Parathyroid adenoma (tissue), 2 donors: ENCODE results near the gene NMB.

Source experiments
- H2AFZ ChIP-seq: fragments of 300-600 bp; sonication (generic); one replicate; pipeline ENCODE4 v1.7.0; 2017; ENCODE audit warnings: antibody characterized with exemption, mild to moderate bottlenecking
- H3K27ac ChIP-seq: fragments of 300-600 bp; sonication (generic); one replicate; pipeline ENCODE4 v1.7.0; 2017
- H3K27me3 ChIP-seq: fragments of 300-600 bp; sonication (generic); one replicate; pipeline ENCODE4 v1.7.0; 2017; ENCODE audit warnings: low read length; ENCODE audit not compliant: control insufficient read depth, insufficient read depth
- H3K36me3 ChIP-seq: fragments of 300-600 bp; sonication (generic); one replicate; pipeline ENCODE4 v1.7.0; 2017; ENCODE audit warnings: low read length; ENCODE audit not compliant: control insufficient read depth, insufficient read depth
- H3K4me1 ChIP-seq: fragments of 300-600 bp; sonication (generic); one replicate; pipeline ENCODE4 v1.7.0; 2017; ENCODE audit warnings: control low read depth
- H3K4me2 ChIP-seq: fragments of 300-600 bp; sonication (generic); one replicate; pipeline ENCODE4 v1.7.0; 2017; ENCODE audit warnings: low read length
- H3K4me3 ChIP-seq: fragments of 300-600 bp; sonication (generic); one replicate; pipeline ENCODE4 v1.7.0; 2017; ENCODE audit warnings: low read depth, low read length
- H3K79me2 ChIP-seq: fragments of 300-600 bp; sonication (generic); one replicate; pipeline ENCODE4 v1.7.0; 2017; ENCODE audit warnings: control low read depth
- H3K9ac ChIP-seq: fragments of 300-600 bp; sonication (generic); one replicate; pipeline ENCODE4 v1.7.0; 2017; ENCODE audit warnings: mild to moderate bottlenecking
- H3K9me3 ChIP-seq: fragments of 300-600 bp; sonication (generic); one replicate; pipeline ENCODE4 v1.7.0; 2017; ENCODE audit warnings: low read length; ENCODE audit not compliant: control insufficient read depth
- TF ChIP-seq, protein P1 (sequence below): fragments of 300-600 bp; sonication (generic); IDR thresholded peaks from one replicate; pipeline ENCODE4 v1.7.0; 2017; ENCODE audit warnings: antibody characterized with exemption, mild to moderate bottlenecking
- donor health status: primary hyperparathyroidism.

NMB gene

DNA sequence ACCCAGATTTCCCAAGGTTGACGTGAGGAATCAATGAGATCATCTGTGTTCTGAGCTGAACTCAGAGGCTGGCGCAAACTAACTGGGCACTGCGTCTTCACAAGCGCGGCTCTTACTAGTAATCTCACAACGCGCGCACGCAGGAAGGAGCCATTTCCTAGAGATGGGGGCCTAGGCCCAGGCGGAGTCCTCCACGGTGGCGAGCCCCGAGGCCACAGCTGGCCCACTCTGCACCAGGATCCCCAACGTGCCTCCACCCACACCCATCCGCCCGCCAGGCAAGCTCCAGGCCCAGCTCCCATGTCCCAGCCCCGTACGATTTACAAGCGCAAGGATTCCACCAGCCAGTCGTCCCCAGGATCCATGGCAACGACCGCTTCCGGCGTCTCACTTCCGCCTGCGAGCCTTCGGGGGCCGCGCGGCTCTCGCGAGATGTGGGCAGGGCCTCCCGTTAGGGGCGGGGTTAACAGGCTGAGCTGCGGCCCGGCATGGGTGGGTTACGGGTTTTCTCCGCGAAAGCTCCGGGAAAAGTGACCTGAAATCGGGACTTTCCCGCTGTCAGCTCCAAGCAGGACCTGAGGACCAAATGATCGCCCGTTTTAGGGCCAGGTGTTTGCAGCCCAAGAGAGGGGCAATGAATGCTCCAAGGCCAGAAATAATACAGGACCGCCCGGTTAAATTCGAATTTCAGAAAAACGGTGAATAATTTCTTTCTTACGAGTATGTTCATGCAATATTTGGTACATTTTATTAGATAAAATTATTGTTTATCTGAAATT, 3.9 kb downstream of the NMB start, which contains the start of gene WDR73:
Gene WDR73, minus strand, starts transcription at position 374 of the 779 bp plus-strand sequence. Its CDS starts 9 bp downstream, at position 365.
- H3K36me3 ChIP-seq: no peaks in the 10 kb centered on the region
- peak within 1 kb of the TSS; percentile 37 for H3K9ac ChIP-seq
- peak within 1 kb of the TSS; percentile 77 for H3K27ac ChIP-seq
- TF ChIP-seq, protein P1, sequence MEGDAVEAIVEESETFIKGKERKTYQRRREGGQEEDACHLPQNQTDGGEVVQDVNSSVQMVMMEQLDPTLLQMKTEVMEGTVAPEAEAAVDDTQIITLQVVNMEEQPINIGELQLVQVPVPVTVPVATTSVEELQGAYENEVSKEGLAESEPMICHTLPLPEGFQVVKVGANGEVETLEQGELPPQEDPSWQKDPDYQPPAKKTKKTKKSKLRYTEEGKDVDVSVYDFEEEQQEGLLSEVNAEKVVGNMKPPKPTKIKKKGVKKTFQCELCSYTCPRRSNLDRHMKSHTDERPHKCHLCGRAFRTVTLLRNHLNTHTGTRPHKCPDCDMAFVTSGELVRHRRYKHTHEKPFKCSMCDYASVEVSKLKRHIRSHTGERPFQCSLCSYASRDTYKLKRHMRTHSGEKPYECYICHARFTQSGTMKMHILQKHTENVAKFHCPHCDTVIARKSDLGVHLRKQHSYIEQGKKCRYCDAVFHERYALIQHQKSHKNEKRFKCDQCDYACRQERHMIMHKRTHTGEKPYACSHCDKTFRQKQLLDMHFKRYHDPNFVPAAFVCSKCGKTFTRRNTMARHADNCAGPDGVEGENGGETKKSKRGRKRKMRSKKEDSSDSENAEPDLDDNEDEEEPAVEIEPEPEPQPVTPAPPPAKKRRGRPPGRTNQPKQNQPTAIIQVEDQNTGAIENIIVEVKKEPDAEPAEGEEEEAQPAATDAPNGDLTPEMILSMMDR: no peak
- peaks cover 6% of the 10 kb centered on the region for H3K4me1 ChIP-seq
- peak within 1 kb of the TSS; percentile 85 for H2AFZ ChIP-seq
- peak within 1 kb of the TSS; percentile 84 for H3K4me2 ChIP-seq
- peak within 1 kb of the TSS; percentile 87 for H3K4me3 ChIP-seq
- no peaks in the 10 kb centered on the region for H3K9me3 ChIP-seq
- no peaks in the 10 kb centered on the region for H3K27me3 ChIP-seq
- H3K79me2 ChIP-seq: peaks cover 4% of the 10 kb centered on the region

- H3K27me3 ChIP-seq: no peaks in the 10 kb centered on the region
- H3K4me1 ChIP-seq: peaks cover 6% of the 10 kb centered on the region
These were observed 4.5 kb downstream of the NMB start for GRCh38 chr15:84653584-84653909.

DNA sequence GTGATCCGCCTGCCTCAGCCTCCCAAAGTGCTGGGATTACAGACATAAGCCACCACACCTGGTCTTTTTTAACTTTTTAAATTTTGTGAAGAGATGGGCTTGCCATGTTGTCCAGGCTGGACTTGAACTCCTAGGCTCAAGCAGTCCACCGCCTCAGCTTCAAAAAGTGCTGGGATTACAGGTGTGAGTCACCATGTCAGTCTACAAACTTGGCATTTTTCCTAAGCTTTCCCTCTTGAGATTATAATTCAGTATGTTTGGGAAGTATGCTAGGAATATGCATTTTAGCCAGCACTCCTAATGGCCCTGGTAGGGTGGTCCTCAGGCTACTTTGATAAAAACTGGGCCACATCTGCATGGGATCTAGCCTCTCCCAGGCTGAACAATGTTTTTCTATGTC, 8.3 kb downstream of the NMB start:
- Histone ChIP-seq H3K9ac (no peak overlapping the region), H3K4me3 (no peak overlapping the region), H3K4me1 (peaks cover 6% of the 10 kb centered on the region), H2AFZ (no peak overlapping the region), H3K27ac (no peak overlapping the region), H3K9me3 (no peaks in the 10 kb centered on the region), H3K4me2 (no peak overlapping the region), H3K27me3 (no peaks in the 10 kb centered on the region), H3K36me3 (no peaks in the 10 kb centered on the region), H3K79me2 (peaks cover 4% of the 10 kb centered on the region)
- TF ChIP-seq, protein P1: no peak

More at GRCh38 chr15:84653584-84653909, 4.5 kb downstream of the NMB start:
- no peaks in the 10 kb centered on the region for H3K36me3 ChIP-seq
- TF ChIP-seq, protein P1: no peak
- peak overlapping the region; percentile 87 for H3K4me3 ChIP-seq
- H3K9ac ChIP-seq: peak overlapping the region; percentile 37
- H2AFZ ChIP-seq: peak overlapping the region; percentile 85
- no peaks in the 10 kb centered on the region for H3K9me3 ChIP-seq
- peak overlapping the region; percentile 77 for H3K27ac ChIP-seq
- peaks cover 4% of the 10 kb centered on the region for H3K79me2 ChIP-seq
- H3K4me2 ChIP-seq: peak overlapping the region; percentile 84

GRCh38 chr15:84648539-84648938, 9.5 kb downstream of the NMB start:
- no peaks in the 10 kb centered on the region for H3K36me3 ChIP-seq
- no peak overlapping the region for H3K4me3 ChIP-seq
- H3K4me1 ChIP-seq: peaks cover 5% of the 10 kb centered on the region
- H2AFZ ChIP-seq: no peak overlapping the region
- H3K27me3 ChIP-seq: no peaks in the 10 kb centered on the region
- H3K9ac ChIP-seq: no peak overlapping the region
- H3K79me2 ChIP-seq: peaks cover under 1% of the 10 kb centered on the region
- no peak overlapping the region for H3K4me2 ChIP-seq
- TF ChIP-seq, protein P1: no peak
- H3K27ac ChIP-seq: no peak overlapping the region
- H3K9me3 ChIP-seq: no peaks in the 10 kb centered on the region

- Histone ChIP-seq H3K79me2 (no peaks in the 10 kb centered on the region), H3K4me3 (no peak overlapping the region), H3K27me3 (no peaks in the 10 kb centered on the region), H3K9me3 (no peaks in the 10 kb centered on the region), H3K4me2 (no peak overlapping the region), H3K4me1 (no peaks in the 10 kb centered on the region), H3K36me3 (no peaks in the 10 kb centered on the region), H3K9ac (no peak overlapping the region), H3K27ac (no peak overlapping the region), H2AFZ (no peak overlapping the region)
- TF ChIP-seq, protein P1: no peak
These were observed 10.3 kb downstream of the NMB start for GRCh38 chr15:84647726-84648125.
